Measurements from ENCODE around the gene NEURL1. TPM values are rescaled to one million over a fixed set of nuclear protein-coding genes. Genes with fewer than 3 reads are reported as not detected.

The NEURL1 gene
- total RNA-seq, 1 donor from 2014 or later: 2.5 TPM

- peaks cover 22% of the 10 kb centered on the region for H3K4me1 Mint-ChIP-seq (ENCODE audit: unreplicated experiment)
- H3K27me3 Mint-ChIP-seq (ENCODE audit: unreplicated experiment): peaks cover 13% of the 10 kb centered on the region
- peak overlapping the region; percentile 78 for H3K27ac Mint-ChIP-seq (ENCODE audit: unreplicated experiment)
- no peaks in the 10 kb centered on the region for H3K36me3 Mint-ChIP-seq (ENCODE audit: unreplicated experiment)
- no peak for TF ChIP-seq CTCF (IDR thresholded peaks at IDR 0.05)
- H3K9me3 Mint-ChIP-seq (ENCODE audit: unreplicated experiment): no peaks in the 10 kb centered on the region
- DNase-seq (ENCODE audit: extremely low spot score, unreplicated experiment): no peak
- H3K4me3 Mint-ChIP-seq (ENCODE audit: unreplicated experiment): no peak overlapping the region
These were observed 19.3 kb downstream of the NEURL1 start for GRCh38 chr10:103512591-103513379.

GRCh38 chr10:103513380-103514060, 20.0 kb downstream of the NEURL1 start:
- Mint-ChIP-seq H3K27ac (ENCODE audit: unreplicated experiment) (peak overlapping the region; percentile 78), H3K9me3 (ENCODE audit: unreplicated experiment) (no peaks in the 10 kb centered on the region), H3K36me3 (ENCODE audit: unreplicated experiment) (no peaks in the 10 kb centered on the region), H3K27me3 (ENCODE audit: unreplicated experiment) (peaks cover 6% of the 10 kb centered on the region), H3K4me1 (ENCODE audit: unreplicated experiment) (peaks cover 22% of the 10 kb centered on the region), H3K4me3 (ENCODE audit: unreplicated experiment) (no peak overlapping the region)
- no peak for DNase-seq (ENCODE audit: extremely low spot score, unreplicated experiment)
- no peak for TF ChIP-seq CTCF (IDR thresholded peaks at IDR 0.05)

- DNase-seq (ENCODE audit: extremely low spot score, unreplicated experiment): no peak
- Mint-ChIP-seq H3K9me3 (ENCODE audit: unreplicated experiment) (no peaks in the 10 kb centered on the region), H3K4me1 (ENCODE audit: unreplicated experiment) (peaks cover 22% of the 10 kb centered on the region), H3K4me3 (ENCODE audit: unreplicated experiment) (no peak overlapping the region), H3K27me3 (ENCODE audit: unreplicated experiment) (peaks cover 5% of the 10 kb centered on the region), H3K27ac (ENCODE audit: unreplicated experiment) (peak overlapping the region; percentile 28), H3K36me3 (ENCODE audit: unreplicated experiment) (no peaks in the 10 kb centered on the region)
- no peak for TF ChIP-seq CTCF (IDR thresholded peaks at IDR 0.05)
These were observed 20.7 kb downstream of the NEURL1 start for GRCh38 chr10:103514244-103514643.

GRCh38 chr10:103517234-103518085, 24.0 kb downstream of the NEURL1 start:
- Mint-ChIP-seq H3K36me3 (ENCODE audit: unreplicated experiment) (no peaks in the 10 kb centered on the region), H3K4me3 (ENCODE audit: unreplicated experiment) (no peak overlapping the region), H3K4me1 (ENCODE audit: unreplicated experiment) (peaks cover 29% of the 10 kb centered on the region), H3K27me3 (ENCODE audit: unreplicated experiment) (peaks cover 6% of the 10 kb centered on the region), H3K9me3 (ENCODE audit: unreplicated experiment) (peaks cover 5% of the 10 kb centered on the region), H3K27ac (ENCODE audit: unreplicated experiment) (no peak overlapping the region)
- DNase-seq (ENCODE audit: extremely low spot score, unreplicated experiment): no peak
- TF ChIP-seq CTCF (IDR thresholded peaks at IDR 0.05): no peak

All from osteocyte (in vitro differentiated cells).